Ishikawa (cell line): ENCODE results near the gene CYP8B1.

Experiments used
- CEBPB ChIP-seq: IDR thresholded peaks from 2 replicates; pipeline ENCODE4 v1.6.1; 2012
- CREB1 ChIP-seq: IDR thresholded peaks from 2 replicates; pipeline ENCODE4 v1.6.1; 2012; ENCODE audit warnings: low read depth
- EGR1 ChIP-seq: IDR thresholded peaks from 2 replicates; pipeline ENCODE4 v1.6.1; 2012
- EP300 ChIP-seq: IDR thresholded peaks from 2 replicates; pipeline ENCODE4 v1.6.1; 2012; ENCODE audit warnings: borderline replicate concordance
- FOXM1 ChIP-seq: IDR thresholded peaks from 2 replicates; pipeline ENCODE4 v1.6.1; 2012; ENCODE audit warnings: low read depth, borderline replicate concordance
- MAX ChIP-seq: IDR thresholded peaks from 2 replicates; pipeline ENCODE4 v1.6.1; 2012
- NFIC ChIP-seq: IDR thresholded peaks from 2 replicates; pipeline ENCODE4 v1.6.1; 2012
- RAD21 ChIP-seq: IDR thresholded peaks from 2 replicates; pipeline ENCODE4 v1.6.1; 2012; ENCODE audit warnings: low read depth
- TAF1 ChIP-seq: IDR thresholded peaks from 2 replicates; pipeline ENCODE4 v1.6.1; 2012; ENCODE audit warnings: low read depth, mild to moderate bottlenecking
- TCF12 ChIP-seq: IDR thresholded peaks from 2 replicates; pipeline ENCODE4 v1.6.1; 2012; ENCODE audit warnings: low read depth
- TEAD4 ChIP-seq: IDR thresholded peaks from 2 replicates; pipeline ENCODE4 v1.6.1; 2012
- YY1 ChIP-seq: IDR thresholded peaks from 2 replicates; pipeline ENCODE4 v1.6.1; 2012; ENCODE audit warnings: low read depth
- ZBTB7A ChIP-seq: IDR thresholded peaks from 2 replicates; pipeline ENCODE4 v1.6.1; 2012; ENCODE audit warnings: low read depth
- TF ChIP-seq, protein P1 (sequence below): IDR thresholded peaks from 2 replicates; pipeline ENCODE4 v1.6.1; 2012
- TF ChIP-seq, protein P2 (sequence below): IDR thresholded peaks from 2 replicates; pipeline ENCODE4 v1.6.1; 2012; ENCODE audit warnings: low read depth, mild to moderate bottlenecking

Gene CYP8B1

DNA sequence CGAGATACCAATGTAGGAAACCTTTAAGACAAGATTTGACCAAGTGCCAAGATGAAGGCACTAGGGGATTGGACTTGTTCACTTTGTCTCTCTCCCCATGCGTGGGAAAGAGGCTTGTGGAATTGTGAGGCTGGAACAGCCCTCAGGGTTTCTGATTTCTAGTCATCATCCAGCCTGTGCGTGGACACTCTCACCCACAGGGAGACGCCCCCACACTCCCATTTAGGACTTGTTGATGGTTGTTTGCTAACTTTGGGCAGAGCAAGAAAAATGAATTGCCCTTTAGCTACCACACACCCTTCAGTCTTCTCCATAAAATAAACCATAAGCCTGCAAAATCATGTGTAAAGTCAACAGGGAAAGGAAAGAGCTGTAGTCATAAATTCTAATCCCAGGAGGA, 48.0 kb downstream of the CYP8B1 start:
- TF ChIP-seq, protein P1, sequence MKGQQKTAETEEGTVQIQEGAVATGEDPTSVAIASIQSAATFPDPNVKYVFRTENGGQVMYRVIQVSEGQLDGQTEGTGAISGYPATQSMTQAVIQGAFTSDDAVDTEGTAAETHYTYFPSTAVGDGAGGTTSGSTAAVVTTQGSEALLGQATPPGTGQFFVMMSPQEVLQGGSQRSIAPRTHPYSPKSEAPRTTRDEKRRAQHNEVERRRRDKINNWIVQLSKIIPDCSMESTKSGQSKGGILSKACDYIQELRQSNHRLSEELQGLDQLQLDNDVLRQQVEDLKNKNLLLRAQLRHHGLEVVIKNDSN, result no peak
- no peak for TF ChIP-seq FOXM1
- no peak for TF ChIP-seq CEBPB
- TF ChIP-seq EGR1, result no peak
- no peak for TF ChIP-seq YY1
- TF ChIP-seq EP300, result no peak
- no peak for TF ChIP-seq CREB1
- no peak for TF ChIP-seq TEAD4
- TF ChIP-seq, protein P2, sequence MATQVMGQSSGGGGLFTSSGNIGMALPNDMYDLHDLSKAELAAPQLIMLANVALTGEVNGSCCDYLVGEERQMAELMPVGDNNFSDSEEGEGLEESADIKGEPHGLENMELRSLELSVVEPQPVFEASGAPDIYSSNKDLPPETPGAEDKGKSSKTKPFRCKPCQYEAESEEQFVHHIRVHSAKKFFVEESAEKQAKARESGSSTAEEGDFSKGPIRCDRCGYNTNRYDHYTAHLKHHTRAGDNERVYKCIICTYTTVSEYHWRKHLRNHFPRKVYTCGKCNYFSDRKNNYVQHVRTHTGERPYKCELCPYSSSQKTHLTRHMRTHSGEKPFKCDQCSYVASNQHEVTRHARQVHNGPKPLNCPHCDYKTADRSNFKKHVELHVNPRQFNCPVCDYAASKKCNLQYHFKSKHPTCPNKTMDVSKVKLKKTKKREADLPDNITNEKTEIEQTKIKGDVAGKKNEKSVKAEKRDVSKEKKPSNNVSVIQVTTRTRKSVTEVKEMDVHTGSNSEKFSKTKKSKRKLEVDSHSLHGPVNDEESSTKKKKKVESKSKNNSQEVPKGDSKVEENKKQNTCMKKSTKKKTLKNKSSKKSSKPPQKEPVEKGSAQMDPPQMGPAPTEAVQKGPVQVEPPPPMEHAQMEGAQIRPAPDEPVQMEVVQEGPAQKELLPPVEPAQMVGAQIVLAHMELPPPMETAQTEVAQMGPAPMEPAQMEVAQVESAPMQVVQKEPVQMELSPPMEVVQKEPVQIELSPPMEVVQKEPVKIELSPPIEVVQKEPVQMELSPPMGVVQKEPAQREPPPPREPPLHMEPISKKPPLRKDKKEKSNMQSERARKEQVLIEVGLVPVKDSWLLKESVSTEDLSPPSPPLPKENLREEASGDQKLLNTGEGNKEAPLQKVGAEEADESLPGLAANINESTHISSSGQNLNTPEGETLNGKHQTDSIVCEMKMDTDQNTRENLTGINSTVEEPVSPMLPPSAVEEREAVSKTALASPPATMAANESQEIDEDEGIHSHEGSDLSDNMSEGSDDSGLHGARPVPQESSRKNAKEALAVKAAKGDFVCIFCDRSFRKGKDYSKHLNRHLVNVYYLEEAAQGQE, result no peak
- no peak for TF ChIP-seq RAD21
- no peak for TF ChIP-seq NFIC
- no peak for TF ChIP-seq TAF1
- no peak for TF ChIP-seq TCF12
- TF ChIP-seq MAX, result no peak
- TF ChIP-seq ZBTB7A, result no peak

GRCh38 chr3:42827023-42827422, 48.7 kb downstream of the CYP8B1 start:
- TF ChIP-seq YY1 (no peak), CEBPB (no peak), RAD21 (no peak), EGR1 (no peak), TAF1 (no peak), FOXM1 (no peak), TEAD4 (no peak), TCF12 (no peak), ZBTB7A (no peak), MAX (no peak), EP300 (no peak)
- TF ChIP-seq, protein P2, result no peak
- TF ChIP-seq, protein P1, result no peak

DNA sequence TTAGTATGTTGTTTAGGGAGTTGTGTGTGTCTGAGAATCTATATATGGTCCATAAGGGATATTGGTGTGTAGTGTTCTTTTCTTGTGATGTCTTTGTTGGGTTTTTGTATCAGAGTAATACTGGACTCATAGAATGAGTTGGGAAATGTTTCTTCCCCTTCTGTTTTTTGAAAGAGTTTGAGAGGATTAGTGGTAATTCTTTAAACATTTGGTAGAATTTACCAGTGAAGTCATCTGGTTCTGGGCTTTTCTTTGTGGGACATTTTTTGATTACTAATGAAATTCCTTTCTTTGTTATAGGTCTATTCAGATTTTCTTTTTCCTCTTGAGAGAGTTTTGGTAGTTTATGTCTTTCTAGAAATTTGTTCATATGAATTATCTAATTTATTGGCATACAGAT, 49.5 kb downstream of the CYP8B1 start:
- TF ChIP-seq CREB1 (no peak), YY1 (no peak), RAD21 (no peak), EP300 (no peak), FOXM1 (no peak), NFIC (no peak), TEAD4 (no peak)
- TF ChIP-seq, protein P1, result no peak

DNA sequence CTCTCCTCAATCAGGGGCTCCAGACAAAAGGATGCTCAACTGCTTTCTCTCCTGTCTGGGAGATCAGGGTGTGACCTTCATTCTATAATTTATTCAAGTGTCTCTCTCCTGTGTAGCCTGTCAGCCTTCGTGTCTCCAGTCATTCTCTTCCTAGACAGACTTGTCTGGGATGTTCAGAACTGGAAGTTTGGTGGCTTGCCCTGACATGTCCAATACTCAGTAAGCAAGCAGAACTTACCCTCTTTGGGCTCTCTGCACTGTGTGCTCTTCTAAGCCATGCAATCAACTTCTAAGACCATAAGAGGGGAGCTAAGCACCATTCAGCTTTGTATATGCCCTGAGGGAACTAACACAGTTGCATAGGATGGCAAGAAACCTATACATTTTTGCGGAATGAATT, 52.3 kb downstream of the CYP8B1 start:
- TF ChIP-seq NFIC (no peak), TAF1 (no peak), RAD21 (no peak), FOXM1 (no peak), TEAD4 (no peak), EGR1 (no peak), EP300 (no peak), ZBTB7A (no peak), YY1 (no peak), TCF12 (no peak), CREB1 (no peak), MAX (no peak)
- TF ChIP-seq, protein P2, result no peak
- TF ChIP-seq, protein P1, result no peak
